ENCODE results near the gene SOX11. TPM values are rescaled to one million over a fixed set of nuclear protein-coding genes. Genes with fewer than 3 reads are reported as not detected.

SOX11 gene
- total RNA-seq, 1 donor from 2014 or later, result 19.2 TPM

DNA sequence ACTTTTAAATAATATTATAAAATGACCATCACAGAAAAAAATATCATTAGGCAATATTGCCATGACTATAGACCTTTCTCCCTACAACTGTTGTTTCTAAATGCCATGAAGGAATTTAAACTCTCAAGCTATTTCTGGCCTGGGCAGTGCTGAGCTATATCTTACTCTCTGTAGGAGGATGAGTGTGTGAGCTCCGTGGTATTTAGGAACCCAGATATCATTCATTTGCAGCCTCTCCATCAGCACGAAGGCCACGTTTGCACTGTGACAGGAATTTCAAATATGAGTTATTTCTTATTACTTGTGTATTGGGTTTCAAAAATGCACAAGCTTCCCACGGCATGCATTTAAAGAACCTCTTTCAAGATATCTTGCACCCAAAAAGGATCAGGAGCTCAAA is 35.0 kb upstream of the SOX11 start:
- Mint-ChIP-seq H3K27ac (ENCODE audit: unreplicated experiment) (no peak overlapping the region), H3K4me3 (ENCODE audit: unreplicated experiment) (no peak overlapping the region), H3K4me1 (ENCODE audit: low read depth, unreplicated experiment) (peaks cover 9% of the 10 kb centered on the region), H3K27me3 (ENCODE audit: low read depth, unreplicated experiment) (peaks cover 6% of the 10 kb centered on the region), H3K36me3 (ENCODE audit: low read depth, unreplicated experiment) (no peaks in the 10 kb centered on the region), H3K9me3 (ENCODE audit: unreplicated experiment) (peaks cover 2% of the 10 kb centered on the region)
- DNase-seq (ENCODE audit: low read depth) (no peak), FAIRE-seq (no peak)
- Histone ChIP-seq H2AFZ (ENCODE audit: low read depth, low read length) (no peak overlapping the region), H3K4me1 (ENCODE audit: insufficient read depth, low read length) (no peaks in the 10 kb centered on the region), H3K9me3 (ENCODE audit: insufficient read depth, low read depth, low read length) (no peaks in the 10 kb centered on the region), H3K4me2 (ENCODE audit: low read length) (no peak overlapping the region), H3K79me2 (ENCODE audit: insufficient read depth, low read length) (no peaks in the 10 kb centered on the region), H3K36me3 (ENCODE audit: insufficient read depth, low read length) (no peaks in the 10 kb centered on the region), H3K27me3 (ENCODE audit: insufficient read depth, low read length) (no peaks in the 10 kb centered on the region), H3K27ac (ENCODE audit: low read depth, low read length) (no peak overlapping the region), H3K9ac (ENCODE audit: low read length) (no peak overlapping the region), H4K20me1 (ENCODE audit: insufficient read depth, low read length) (no peaks in the 10 kb centered on the region), H3K4me3 (ENCODE audit: insufficient read depth, low read depth, low read length) (no peak overlapping the region)
- TF ChIP-seq, protein P1, sequence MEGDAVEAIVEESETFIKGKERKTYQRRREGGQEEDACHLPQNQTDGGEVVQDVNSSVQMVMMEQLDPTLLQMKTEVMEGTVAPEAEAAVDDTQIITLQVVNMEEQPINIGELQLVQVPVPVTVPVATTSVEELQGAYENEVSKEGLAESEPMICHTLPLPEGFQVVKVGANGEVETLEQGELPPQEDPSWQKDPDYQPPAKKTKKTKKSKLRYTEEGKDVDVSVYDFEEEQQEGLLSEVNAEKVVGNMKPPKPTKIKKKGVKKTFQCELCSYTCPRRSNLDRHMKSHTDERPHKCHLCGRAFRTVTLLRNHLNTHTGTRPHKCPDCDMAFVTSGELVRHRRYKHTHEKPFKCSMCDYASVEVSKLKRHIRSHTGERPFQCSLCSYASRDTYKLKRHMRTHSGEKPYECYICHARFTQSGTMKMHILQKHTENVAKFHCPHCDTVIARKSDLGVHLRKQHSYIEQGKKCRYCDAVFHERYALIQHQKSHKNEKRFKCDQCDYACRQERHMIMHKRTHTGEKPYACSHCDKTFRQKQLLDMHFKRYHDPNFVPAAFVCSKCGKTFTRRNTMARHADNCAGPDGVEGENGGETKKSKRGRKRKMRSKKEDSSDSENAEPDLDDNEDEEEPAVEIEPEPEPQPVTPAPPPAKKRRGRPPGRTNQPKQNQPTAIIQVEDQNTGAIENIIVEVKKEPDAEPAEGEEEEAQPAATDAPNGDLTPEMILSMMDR (IDR thresholded peaks at IDR 0.05; ENCODE audit: insufficient read depth, low read depth, low read length), result no peak
- no peak for TF ChIP-seq EZH2 (IDR thresholded peaks at IDR 0.05; ENCODE audit: insufficient read depth, low read length)

DNA sequence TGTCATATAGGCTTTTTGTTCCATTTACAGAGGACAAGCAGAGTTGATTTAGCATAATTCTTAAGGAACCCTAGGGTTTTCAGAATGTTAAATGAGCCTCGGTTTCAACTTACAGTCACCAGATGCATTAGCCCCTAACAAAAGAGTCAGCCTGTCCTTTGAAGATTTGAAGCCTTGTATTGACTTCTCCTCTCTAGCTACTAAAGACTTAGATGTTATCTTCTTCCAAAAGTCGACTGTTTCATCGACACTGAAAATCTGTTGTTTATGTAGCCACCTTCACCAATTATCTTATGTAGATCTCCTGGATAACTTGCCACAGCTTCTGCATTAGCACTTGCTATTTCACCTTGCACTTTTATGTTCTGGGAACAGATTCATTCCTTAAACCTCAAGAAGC is 31.6 kb upstream of the SOX11 start:
- H3K27ac ChIP-seq (ENCODE audit: low read depth, low read length), result no peak overlapping the region
- H3K4me1 Mint-ChIP-seq (ENCODE audit: low read depth, unreplicated experiment), result peaks cover 4% of the 10 kb centered on the region
- no peak overlapping the region for H3K4me3 ChIP-seq (ENCODE audit: insufficient read depth, low read depth, low read length)
- H3K36me3 ChIP-seq (ENCODE audit: insufficient read depth, low read length), result no peaks in the 10 kb centered on the region
- no peak overlapping the region for H3K4me2 ChIP-seq (ENCODE audit: low read length)
- H3K9ac ChIP-seq (ENCODE audit: low read length), result no peak overlapping the region
- TF ChIP-seq EZH2 (IDR thresholded peaks at IDR 0.05; ENCODE audit: insufficient read depth, low read length), result no peak
- no peaks in the 10 kb centered on the region for H3K79me2 ChIP-seq (ENCODE audit: insufficient read depth, low read length)
- H3K9me3 Mint-ChIP-seq (ENCODE audit: unreplicated experiment), result peaks cover 2% of the 10 kb centered on the region
- H3K4me1 ChIP-seq (ENCODE audit: insufficient read depth, low read length), result no peaks in the 10 kb centered on the region
- no peak overlapping the region for H3K4me3 Mint-ChIP-seq (ENCODE audit: unreplicated experiment)
- no peak overlapping the region for H3K27ac Mint-ChIP-seq (ENCODE audit: unreplicated experiment)
- peaks cover 11% of the 10 kb centered on the region for H3K27me3 Mint-ChIP-seq (ENCODE audit: low read depth, unreplicated experiment)
- H3K36me3 Mint-ChIP-seq (ENCODE audit: low read depth, unreplicated experiment), result no peaks in the 10 kb centered on the region
- no peaks in the 10 kb centered on the region for H3K9me3 ChIP-seq (ENCODE audit: insufficient read depth, low read depth, low read length)
- H4K20me1 ChIP-seq (ENCODE audit: insufficient read depth, low read length), result no peaks in the 10 kb centered on the region
- no peak overlapping the region for H2AFZ ChIP-seq (ENCODE audit: low read depth, low read length)
- H3K27me3 ChIP-seq (ENCODE audit: insufficient read depth, low read length), result no peaks in the 10 kb centered on the region
- DNase-seq (ENCODE audit: low read depth) (no peak), FAIRE-seq (no peak)

DNA sequence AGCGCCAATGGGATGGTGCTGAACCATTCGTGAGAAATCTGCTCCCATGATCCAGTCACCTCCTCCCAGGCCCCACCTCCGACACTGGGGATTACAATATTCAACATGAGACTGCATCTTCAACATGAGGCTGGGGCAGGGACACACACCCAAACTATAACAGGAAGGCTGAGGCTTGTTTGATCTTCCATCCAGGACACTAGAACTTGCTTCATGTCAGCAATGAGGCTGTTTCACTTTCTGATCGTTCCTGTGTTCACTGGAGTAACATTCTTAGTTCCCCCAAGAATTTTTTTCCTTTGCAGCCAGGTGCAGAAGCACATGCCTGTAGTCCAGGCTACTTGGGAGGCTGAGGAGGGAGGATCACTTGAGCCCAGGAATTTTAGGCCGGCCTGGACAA is 30.8 kb upstream of the SOX11 start:
- no peaks in the 10 kb centered on the region for H3K4me1 ChIP-seq (ENCODE audit: insufficient read depth, low read length)
- no peak overlapping the region for H3K4me2 ChIP-seq (ENCODE audit: low read length)
- H2AFZ ChIP-seq (ENCODE audit: low read depth, low read length), result no peak overlapping the region
- no peak overlapping the region for H3K4me3 Mint-ChIP-seq (ENCODE audit: unreplicated experiment)
- H3K4me1 Mint-ChIP-seq (ENCODE audit: low read depth, unreplicated experiment), result peaks cover 5% of the 10 kb centered on the region
- FAIRE-seq, result no peak
- no peak overlapping the region for H3K9ac ChIP-seq (ENCODE audit: low read length)
- H3K79me2 ChIP-seq (ENCODE audit: insufficient read depth, low read length), result no peaks in the 10 kb centered on the region
- H3K9me3 ChIP-seq (ENCODE audit: insufficient read depth, low read depth, low read length), result no peaks in the 10 kb centered on the region
- no peak overlapping the region for H3K27ac Mint-ChIP-seq (ENCODE audit: unreplicated experiment)
- H3K4me3 ChIP-seq (ENCODE audit: insufficient read depth, low read depth, low read length), result no peak overlapping the region
- no peak for DNase-seq (ENCODE audit: low read depth)
- H3K36me3 Mint-ChIP-seq (ENCODE audit: low read depth, unreplicated experiment), result no peaks in the 10 kb centered on the region
- H3K27me3 ChIP-seq (ENCODE audit: insufficient read depth, low read length), result no peaks in the 10 kb centered on the region
- TF ChIP-seq, protein P1 (IDR thresholded peaks at IDR 0.05; ENCODE audit: insufficient read depth, low read depth, low read length), result no peak
- TF ChIP-seq EZH2 (IDR thresholded peaks at IDR 0.05; ENCODE audit: insufficient read depth, low read length), result no peak
- H3K9me3 Mint-ChIP-seq (ENCODE audit: unreplicated experiment), result peaks cover 2% of the 10 kb centered on the region
- no peak overlapping the region for H3K27ac ChIP-seq (ENCODE audit: low read depth, low read length)
- H4K20me1 ChIP-seq (ENCODE audit: insufficient read depth, low read length), result no peaks in the 10 kb centered on the region
- H3K36me3 ChIP-seq (ENCODE audit: insufficient read depth, low read length), result no peaks in the 10 kb centered on the region
- peaks cover 11% of the 10 kb centered on the region for H3K27me3 Mint-ChIP-seq (ENCODE audit: low read depth, unreplicated experiment)
